NCI-H2107 treated with DMSO at 0.1 percent for 48 hours (cell line): ENCODE data around the gene OR8B12.

Experiments
- DNase-seq: peaks from one replicate; lab custom pipeline; 2025; ENCODE audit not compliant: unreplicated experiment; lab: John Stamatoyannopoulos, UW

Gene OR8B12

GRCh38 chr11:124543554-124543953 lies at the start of gene OR8B12:
Gene OR8B12, minus strand, starts transcription at chr11:124543654. Its CDS starts 0 bp downstream, at chr11:124543654.
- no peak for DNase-seq

- no peak for DNase-seq
Observed at GRCh38 chr11:124592627-124593026, 49.2 kb upstream of the OR8B12 start.

- no peak for DNase-seq
Observed at GRCh38 chr11:124591430-124591829, 48.0 kb upstream of the OR8B12 start.

GRCh38 chr11:124586238-124586860 lies 42.9 kb upstream of the OR8B12 start:
- peak; percentile 0 for DNase-seq

GRCh38 chr11:124584681-124585372 lies 41.4 kb upstream of the OR8B12 start:
- no peak for DNase-seq

- no peak for DNase-seq
Observed at GRCh38 chr11:124583781-124584180, 40.3 kb upstream of the OR8B12 start.

- no peak for DNase-seq
Observed at GRCh38 chr11:124582565-124582964, 39.1 kb upstream of the OR8B12 start.

GRCh38 chr11:124581817-124582216 lies 38.4 kb upstream of the OR8B12 start:
- DNase-seq, result no peak

GRCh38 chr11:124578761-124579160 lies 35.3 kb upstream of the OR8B12 start:
- DNase-seq, result no peak

- DNase-seq, result no peak
Observed at GRCh38 chr11:124577716-124578427, 34.4 kb upstream of the OR8B12 start.

GRCh38 chr11:124570160-124570559 lies 26.7 kb upstream of the OR8B12 start:
- no peak for DNase-seq

- DNase-seq, result no peak
Observed at GRCh38 chr11:124569697-124570096, 26.2 kb upstream of the OR8B12 start, which contains the start of gene OR8A1. Gene OR8A1, plus strand, starts transcription at chr11:124569997. Its CDS starts 123 bp downstream, at chr11:124570120.

GRCh38 chr11:124556828-124557227 lies 13.4 kb upstream of the OR8B12 start:
- DNase-seq, result no peak

- no peak for DNase-seq
Observed at GRCh38 chr11:124551987-124552386, 8.5 kb upstream of the OR8B12 start.

GRCh38 chr11:124551189-124551588 lies 7.7 kb upstream of the OR8B12 start:
- DNase-seq, result no peak

- no peak for DNase-seq
Observed at GRCh38 chr11:124543145-124543544, 309 bp downstream of the OR8B12 start.

- DNase-seq, result no peak
Observed at GRCh38 chr11:124541204-124541603, 2.2 kb downstream of the OR8B12 start.

GRCh38 chr11:124538019-124538418 lies 5.4 kb downstream of the OR8B12 start:
- DNase-seq, result no peak

- DNase-seq, result no peak
Observed at GRCh38 chr11:124536520-124536919, 6.9 kb downstream of the OR8B12 start.

GRCh38 chr11:124535552-124536232 lies 7.8 kb downstream of the OR8B12 start:
- DNase-seq, result no peak

- no peak for DNase-seq
Observed at GRCh38 chr11:124534051-124534450, 9.4 kb downstream of the OR8B12 start.
